K562 (cell line): ENCODE results near the gene ANKRD7. TPM values are rescaled to one million over a fixed set of nuclear protein-coding genes. Genes with fewer than 3 reads are reported as not detected.

Experiments
- ARID1B ChIP-seq: fragments of 450-650 bp; IDR thresholded peaks from 2 replicates; pipeline ENCODE4 v1.6.1; 2016; ENCODE audit warnings: antibody characterized with exemption, mild to moderate bottlenecking, inconsistent platforms
- EGR1 ChIP-seq: fragments of 450-650 bp; conservative IDR thresholded peaks from 2 replicates; pipeline ENCODE4 v1.6.1; 2017; ENCODE audit warnings: mild to moderate bottlenecking
- NFXL1 ChIP-seq: fragments of 450-650 bp; formaldehyde crosslinking; IDR thresholded peaks from 2 replicates; pipeline ENCODE4 v1.4.0; 2021; ENCODE audit warnings: mild to moderate bottlenecking
- RBM39 ChIP-seq: fragments of 200-400 bp; formaldehyde crosslinking; optimal IDR thresholded peaks from 2 replicates; pipeline ENCODE3; 2018; ENCODE audit warnings: low read depth, low read length
- THRB ChIP-seq: fragments of 450-650 bp; formaldehyde crosslinking; conservative IDR thresholded peaks from 2 replicates; pipeline ENCODE4 v1.4.0; 2022; ENCODE audit warnings: mild to moderate bottlenecking, missing genetic modification characterization
- ZNF121 ChIP-seq: sonication (generic); formaldehyde crosslinking; conservative IDR thresholded peaks from 2 replicates; pipeline ENCODE4 v1.8.0; 2022; ENCODE audit warnings: missing genetic modification reagents
- ZNF239 ChIP-seq: fragments of 250-450 bp; sonication (Bioruptor Pico); IDR thresholded peaks from 2 replicates; pipeline ENCODE4 v1.4.0; 2020; ENCODE audit warnings: mild to moderate bottlenecking
- ZNF354B ChIP-seq: fragments of 250-450 bp; sonication (Bioruptor Pico); IDR thresholded peaks from 2 replicates; pipeline ENCODE4 v1.4.0; 2020
- polyA plus RNA-seq, 8 experiments: library from polyadenylated mRNA; depleted of rRNA in 4 of 8; stranded (reverse) in 5 of 8; unstranded in 3 of 8; fragments of >200 nt; fragmentation: Nextera tagmentation in 2 of 8; fragmentation: Illumina TruSeq in 1 of 8; extraction: Ambion mirVana in 2 of 8; extraction: Trizol in 1 of 8; gene quantifications; 2 replicates each; pipeline versions ENCODE4 v1.2.1 to v1.2.3, GENCODE V29; 2011 to 2014; ENCODE audit warnings: inconsistent platforms in 1 of 8, missing spikeins in 1 of 8
- total RNA-seq, 7 experiments: library from RNA; depleted of rRNA in 6 of 7; stranded (reverse); fragments of >200 nt in 6 of 7; fragmentation: Illumina TruSeq in 2 of 7; extraction: Trizol in 2 of 7; gene quantifications; 2 replicates each; pipeline versions ENCODE4 v1.2.1 to v1.2.3, GENCODE V29; 2011 to 2021; ENCODE audit warnings: low replicate concordance in 1 of 7
- TF ChIP-seq, protein P1 (sequence below): fragments of 450-650 bp; formaldehyde crosslinking; IDR thresholded peaks from 2 replicates; pipeline ENCODE4 v1.4.0; 2020; ENCODE audit warnings: mild to moderate bottlenecking
- TF ChIP-seq, protein P2 (sequence below): fragments of 450-650 bp; IDR thresholded peaks from 2 replicates; pipeline ENCODE4 v1.6.1; 2016; ENCODE audit warnings: mild to moderate bottlenecking, moderate library complexity
- TF ChIP-seq, protein P3 (sequence below): fragments of 250-450 bp; sonication (Bioruptor Pico); IDR thresholded peaks from 2 replicates; pipeline ENCODE4 v1.5.1; 2021; ENCODE audit warnings: mild to moderate bottlenecking

Gene ANKRD7
- total and polyA plus RNA-seq, 9 of the 15 experiments (the other 6 are each of a cell fraction or from before 2014, with no cell fraction given) = 0.33 TPM; not detected in 8

DNA sequence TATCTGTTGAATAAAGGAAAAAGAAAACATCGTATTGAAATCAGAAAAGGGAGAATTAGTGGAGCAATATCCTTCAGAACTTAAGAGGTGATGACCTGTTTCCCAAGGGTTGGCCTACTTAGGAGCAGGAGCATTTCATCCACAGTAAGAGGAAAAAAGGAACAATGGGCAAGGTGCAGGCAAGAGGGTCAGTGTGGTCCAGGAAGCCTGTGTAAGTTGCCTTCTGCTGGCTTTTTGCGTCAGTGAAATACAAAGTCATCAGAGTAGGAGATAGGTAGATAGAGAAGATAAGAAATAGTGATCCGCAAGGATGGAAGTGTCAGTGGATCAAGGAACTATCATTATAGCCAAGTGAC, 5.4 kb upstream of the ANKRD7 start (continued):
- TF ChIP-seq THRB = 0 out of 2 replicates have a peak, but pooled peaks have one; percentile 35
- no peak for TF ChIP-seq ZNF121 (CRISPR knock-in tag)
- TF ChIP-seq ARID1B = no peak
- no peak for TF ChIP-seq EGR1
- TF ChIP-seq, protein P1, sequence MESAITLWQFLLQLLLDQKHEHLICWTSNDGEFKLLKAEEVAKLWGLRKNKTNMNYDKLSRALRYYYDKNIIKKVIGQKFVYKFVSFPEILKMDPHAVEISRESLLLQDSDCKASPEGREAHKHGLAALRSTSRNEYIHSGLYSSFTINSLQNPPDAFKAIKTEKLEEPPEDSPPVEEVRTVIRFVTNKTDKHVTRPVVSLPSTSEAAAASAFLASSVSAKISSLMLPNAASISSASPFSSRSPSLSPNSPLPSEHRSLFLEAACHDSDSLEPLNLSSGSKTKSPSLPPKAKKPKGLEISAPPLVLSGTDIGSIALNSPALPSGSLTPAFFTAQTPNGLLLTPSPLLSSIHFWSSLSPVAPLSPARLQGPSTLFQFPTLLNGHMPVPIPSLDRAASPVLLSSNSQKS (CRISPR knock-in tag) = 0 out of 2 replicates have a peak, but pooled peaks have one; percentile 12
- TF ChIP-seq ZNF354B (CRISPR knock-in tag) = no peak
- TF ChIP-seq RBM39 = no peak
- TF ChIP-seq, protein P2, sequence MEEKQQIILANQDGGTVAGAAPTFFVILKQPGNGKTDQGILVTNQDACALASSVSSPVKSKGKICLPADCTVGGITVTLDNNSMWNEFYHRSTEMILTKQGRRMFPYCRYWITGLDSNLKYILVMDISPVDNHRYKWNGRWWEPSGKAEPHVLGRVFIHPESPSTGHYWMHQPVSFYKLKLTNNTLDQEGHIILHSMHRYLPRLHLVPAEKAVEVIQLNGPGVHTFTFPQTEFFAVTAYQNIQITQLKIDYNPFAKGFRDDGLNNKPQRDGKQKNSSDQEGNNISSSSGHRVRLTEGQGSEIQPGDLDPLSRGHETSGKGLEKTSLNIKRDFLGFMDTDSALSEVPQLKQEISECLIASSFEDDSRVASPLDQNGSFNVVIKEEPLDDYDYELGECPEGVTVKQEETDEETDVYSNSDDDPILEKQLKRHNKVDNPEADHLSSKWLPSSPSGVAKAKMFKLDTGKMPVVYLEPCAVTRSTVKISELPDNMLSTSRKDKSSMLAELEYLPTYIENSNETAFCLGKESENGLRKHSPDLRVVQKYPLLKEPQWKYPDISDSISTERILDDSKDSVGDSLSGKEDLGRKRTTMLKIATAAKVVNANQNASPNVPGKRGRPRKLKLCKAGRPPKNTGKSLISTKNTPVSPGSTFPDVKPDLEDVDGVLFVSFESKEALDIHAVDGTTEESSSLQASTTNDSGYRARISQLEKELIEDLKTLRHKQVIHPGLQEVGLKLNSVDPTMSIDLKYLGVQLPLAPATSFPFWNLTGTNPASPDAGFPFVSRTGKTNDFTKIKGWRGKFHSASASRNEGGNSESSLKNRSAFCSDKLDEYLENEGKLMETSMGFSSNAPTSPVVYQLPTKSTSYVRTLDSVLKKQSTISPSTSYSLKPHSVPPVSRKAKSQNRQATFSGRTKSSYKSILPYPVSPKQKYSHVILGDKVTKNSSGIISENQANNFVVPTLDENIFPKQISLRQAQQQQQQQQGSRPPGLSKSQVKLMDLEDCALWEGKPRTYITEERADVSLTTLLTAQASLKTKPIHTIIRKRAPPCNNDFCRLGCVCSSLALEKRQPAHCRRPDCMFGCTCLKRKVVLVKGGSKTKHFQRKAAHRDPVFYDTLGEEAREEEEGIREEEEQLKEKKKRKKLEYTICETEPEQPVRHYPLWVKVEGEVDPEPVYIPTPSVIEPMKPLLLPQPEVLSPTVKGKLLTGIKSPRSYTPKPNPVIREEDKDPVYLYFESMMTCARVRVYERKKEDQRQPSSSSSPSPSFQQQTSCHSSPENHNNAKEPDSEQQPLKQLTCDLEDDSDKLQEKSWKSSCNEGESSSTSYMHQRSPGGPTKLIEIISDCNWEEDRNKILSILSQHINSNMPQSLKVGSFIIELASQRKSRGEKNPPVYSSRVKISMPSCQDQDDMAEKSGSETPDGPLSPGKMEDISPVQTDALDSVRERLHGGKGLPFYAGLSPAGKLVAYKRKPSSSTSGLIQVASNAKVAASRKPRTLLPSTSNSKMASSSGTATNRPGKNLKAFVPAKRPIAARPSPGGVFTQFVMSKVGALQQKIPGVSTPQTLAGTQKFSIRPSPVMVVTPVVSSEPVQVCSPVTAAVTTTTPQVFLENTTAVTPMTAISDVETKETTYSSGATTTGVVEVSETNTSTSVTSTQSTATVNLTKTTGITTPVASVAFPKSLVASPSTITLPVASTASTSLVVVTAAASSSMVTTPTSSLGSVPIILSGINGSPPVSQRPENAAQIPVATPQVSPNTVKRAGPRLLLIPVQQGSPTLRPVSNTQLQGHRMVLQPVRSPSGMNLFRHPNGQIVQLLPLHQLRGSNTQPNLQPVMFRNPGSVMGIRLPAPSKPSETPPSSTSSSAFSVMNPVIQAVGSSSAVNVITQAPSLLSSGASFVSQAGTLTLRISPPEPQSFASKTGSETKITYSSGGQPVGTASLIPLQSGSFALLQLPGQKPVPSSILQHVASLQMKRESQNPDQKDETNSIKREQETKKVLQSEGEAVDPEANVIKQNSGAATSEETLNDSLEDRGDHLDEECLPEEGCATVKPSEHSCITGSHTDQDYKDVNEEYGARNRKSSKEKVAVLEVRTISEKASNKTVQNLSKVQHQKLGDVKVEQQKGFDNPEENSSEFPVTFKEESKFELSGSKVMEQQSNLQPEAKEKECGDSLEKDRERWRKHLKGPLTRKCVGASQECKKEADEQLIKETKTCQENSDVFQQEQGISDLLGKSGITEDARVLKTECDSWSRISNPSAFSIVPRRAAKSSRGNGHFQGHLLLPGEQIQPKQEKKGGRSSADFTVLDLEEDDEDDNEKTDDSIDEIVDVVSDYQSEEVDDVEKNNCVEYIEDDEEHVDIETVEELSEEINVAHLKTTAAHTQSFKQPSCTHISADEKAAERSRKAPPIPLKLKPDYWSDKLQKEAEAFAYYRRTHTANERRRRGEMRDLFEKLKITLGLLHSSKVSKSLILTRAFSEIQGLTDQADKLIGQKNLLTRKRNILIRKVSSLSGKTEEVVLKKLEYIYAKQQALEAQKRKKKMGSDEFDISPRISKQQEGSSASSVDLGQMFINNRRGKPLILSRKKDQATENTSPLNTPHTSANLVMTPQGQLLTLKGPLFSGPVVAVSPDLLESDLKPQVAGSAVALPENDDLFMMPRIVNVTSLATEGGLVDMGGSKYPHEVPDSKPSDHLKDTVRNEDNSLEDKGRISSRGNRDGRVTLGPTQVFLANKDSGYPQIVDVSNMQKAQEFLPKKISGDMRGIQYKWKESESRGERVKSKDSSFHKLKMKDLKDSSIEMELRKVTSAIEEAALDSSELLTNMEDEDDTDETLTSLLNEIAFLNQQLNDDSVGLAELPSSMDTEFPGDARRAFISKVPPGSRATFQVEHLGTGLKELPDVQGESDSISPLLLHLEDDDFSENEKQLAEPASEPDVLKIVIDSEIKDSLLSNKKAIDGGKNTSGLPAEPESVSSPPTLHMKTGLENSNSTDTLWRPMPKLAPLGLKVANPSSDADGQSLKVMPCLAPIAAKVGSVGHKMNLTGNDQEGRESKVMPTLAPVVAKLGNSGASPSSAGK = no peak
- TF ChIP-seq ZNF239 (CRISPR knock-in tag) = peak; percentile 35; the same call in 1 of the 2 replicates
- TF ChIP-seq, protein P3, sequence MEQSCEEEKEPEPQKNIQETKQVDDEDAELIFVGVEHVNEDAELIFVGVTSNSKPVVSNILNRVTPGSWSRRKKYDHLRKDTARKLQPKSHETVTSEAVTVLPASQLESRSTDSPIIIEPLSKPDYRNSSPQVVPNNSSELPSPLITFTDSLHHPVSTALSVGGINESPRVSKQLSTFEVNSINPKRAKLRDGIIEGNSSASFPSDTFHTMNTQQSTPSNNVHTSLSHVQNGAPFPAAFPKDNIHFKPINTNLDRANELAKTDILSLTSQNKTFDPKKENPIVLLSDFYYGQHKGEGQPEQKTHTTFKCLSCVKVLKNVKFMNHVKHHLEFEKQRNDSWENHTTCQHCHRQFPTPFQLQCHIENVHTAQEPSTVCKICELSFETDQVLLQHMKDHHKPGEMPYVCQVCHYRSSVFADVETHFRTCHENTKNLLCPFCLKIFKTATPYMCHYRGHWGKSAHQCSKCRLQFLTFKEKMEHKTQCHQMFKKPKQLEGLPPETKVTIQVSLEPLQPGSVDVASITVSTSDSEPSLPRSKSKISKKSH (CRISPR knock-in tag) = no peak
- 0 out of 2 replicates have a peak, but pooled peaks have one; percentile 56 for TF ChIP-seq NFXL1 (CRISPR knock-in tag)
- TF ChIP-seq, all 486 proteins: peak for 13
